ENCODE measurements around the gene BMERB1. TPM values are rescaled to one million over a fixed set of nuclear protein-coding genes. Genes with fewer than 3 reads are reported as not detected.
"Not testable (repeated sequence)": the region's sequence is repeated elsewhere in the genome, so short reads cannot be mapped to it uniquely, and the experiment has no call there.

BMERB1 gene
- polyA plus RNA-seq, 1 donor: 11.1 TPM

- Histone ChIP-seq H3K9me3 (ENCODE audit: control insufficient read depth, low read depth, low read length) (no peaks in the 10 kb centered on the region), H3K4me1 (ENCODE audit: control insufficient read depth, insufficient read depth, low read length) (no peaks in the 10 kb centered on the region), H3K36me3 (ENCODE audit: control insufficient read depth, insufficient read depth, low read length) (peaks cover 95% of the 10 kb centered on the region), H3K27me3 (ENCODE audit: control insufficient read depth, insufficient read depth, low read length) (no peaks in the 10 kb centered on the region), H3K27ac (ENCODE audit: low read length) (no peak overlapping the region), H3K4me3 (ENCODE audit: low read length) (no peak overlapping the region)
- no peak for DNase-seq
- WGBS (ENCODE audit: insufficient coverage, low lambda C conversion rate): no CpG with 5 or more reads among the region's 9 CpGs
Measured at GRCh38 chr16:15601212-15601879, 167.0 kb downstream of the BMERB1 start.

GRCh38 chr16:15602285-15603044 is 168.1 kb downstream of the BMERB1 start:
- Histone ChIP-seq H3K27me3 (ENCODE audit: control insufficient read depth, insufficient read depth, low read length) (no peaks in the 10 kb centered on the region), H3K4me3 (ENCODE audit: low read length) (no peak overlapping the region), H3K36me3 (ENCODE audit: control insufficient read depth, insufficient read depth, low read length) (peaks cover 96% of the 10 kb centered on the region), H3K27ac (ENCODE audit: low read length) (no peak overlapping the region), H3K4me1 (ENCODE audit: control insufficient read depth, insufficient read depth, low read length) (no peaks in the 10 kb centered on the region), H3K9me3 (ENCODE audit: control insufficient read depth, low read depth, low read length) (no peaks in the 10 kb centered on the region)
- WGBS (ENCODE audit: insufficient coverage, low lambda C conversion rate): 98% methylated on average over 18 of the region's 23 CpGs
- no peak for DNase-seq

DNA sequence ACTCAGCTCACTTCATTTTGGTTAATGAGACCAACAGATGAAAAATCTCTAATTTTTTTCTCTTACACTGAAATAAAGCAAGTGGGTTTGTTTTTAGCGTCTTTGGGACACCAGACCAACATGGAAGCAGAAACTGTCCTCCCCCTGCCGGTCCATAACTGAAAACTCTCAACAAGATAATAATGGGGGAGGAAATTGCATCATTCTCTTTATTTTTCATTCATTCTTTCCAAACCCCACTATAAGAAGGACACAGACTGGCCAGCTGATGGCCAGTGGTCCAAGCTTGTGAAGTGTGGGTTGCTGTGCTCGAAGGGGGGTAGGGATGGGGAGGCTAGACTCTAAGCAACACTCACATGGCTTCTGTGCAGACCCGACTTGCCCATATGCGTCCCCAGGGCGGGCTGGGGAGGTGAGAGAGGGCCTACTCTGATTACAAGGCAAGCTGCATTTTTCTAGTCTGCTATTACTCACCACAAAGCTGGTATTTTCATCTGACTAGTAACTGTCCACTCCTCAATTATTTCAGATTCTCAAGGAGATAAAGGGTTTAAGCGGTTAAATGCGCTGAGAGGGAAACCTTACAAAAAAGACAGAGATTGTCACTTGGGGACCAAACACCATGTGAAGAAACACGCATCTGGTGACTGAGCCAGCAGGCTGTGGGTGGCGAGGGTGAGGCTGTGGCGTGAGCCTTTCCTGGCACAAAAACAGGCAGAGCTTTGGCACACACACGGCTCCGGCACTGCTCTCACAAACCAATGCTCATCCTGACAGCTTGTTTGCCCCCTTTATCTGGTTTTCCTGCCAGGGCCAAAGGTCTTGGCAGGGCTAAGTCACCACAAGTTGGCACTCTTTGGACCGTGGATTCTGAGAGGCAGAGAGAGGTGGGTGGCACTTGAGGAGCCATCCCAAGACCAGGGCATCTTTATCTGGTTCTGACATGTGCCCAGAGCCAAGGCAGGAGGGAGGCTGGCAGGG is 170.4 kb downstream of the BMERB1 start:
- H3K4me1 ChIP-seq (ENCODE audit: control insufficient read depth, insufficient read depth, low read length): no peaks in the 10 kb centered on the region
- WGBS (ENCODE audit: insufficient coverage, low lambda C conversion rate): 89% methylated on average over 1 of the region's 14 CpGs
- DNase-seq: no peak
- no peaks in the 10 kb centered on the region for H3K27me3 ChIP-seq (ENCODE audit: control insufficient read depth, insufficient read depth, low read length)
- H3K4me3 ChIP-seq (ENCODE audit: low read length): no peak overlapping the region
- no peak overlapping the region for H3K27ac ChIP-seq (ENCODE audit: low read length)
- H3K36me3 ChIP-seq (ENCODE audit: control insufficient read depth, insufficient read depth, low read length): peaks cover 90% of the 10 kb centered on the region
- H3K9me3 ChIP-seq (ENCODE audit: control insufficient read depth, low read depth, low read length): no peaks in the 10 kb centered on the region

GRCh38 chr16:15605839-15606517 is 171.6 kb downstream of the BMERB1 start:
- Histone ChIP-seq H3K36me3 (ENCODE audit: control insufficient read depth, insufficient read depth, low read length) (peaks cover 89% of the 10 kb centered on the region), H3K27me3 (ENCODE audit: control insufficient read depth, insufficient read depth, low read length) (no peaks in the 10 kb centered on the region), H3K4me1 (ENCODE audit: control insufficient read depth, insufficient read depth, low read length) (no peaks in the 10 kb centered on the region), H3K4me3 (ENCODE audit: low read length) (no peak overlapping the region), H3K9me3 (ENCODE audit: control insufficient read depth, low read depth, low read length) (no peaks in the 10 kb centered on the region), H3K27ac (ENCODE audit: low read length) (no peak overlapping the region)
- no peak for DNase-seq
- WGBS (ENCODE audit: insufficient coverage, low lambda C conversion rate): 90% methylated on average over 4 of the region's 13 CpGs

- H3K36me3 ChIP-seq (ENCODE audit: control insufficient read depth, insufficient read depth, low read length): peaks cover 87% of the 10 kb centered on the region
Measured at GRCh38 chr16:15606518-15607220, 172.3 kb downstream of the BMERB1 start.

GRCh38 chr16:15607221-15607699 is 172.9 kb downstream of the BMERB1 start:
- H3K9me3 ChIP-seq (ENCODE audit: control insufficient read depth, low read depth, low read length); H3K4me1 ChIP-seq (ENCODE audit: control insufficient read depth, insufficient read depth, low read length); H3K4me3 ChIP-seq (ENCODE audit: low read length); DNase-seq; H3K27ac ChIP-seq (ENCODE audit: low read length); H3K27me3 ChIP-seq (ENCODE audit: control insufficient read depth, insufficient read depth, low read length): not testable (repeated sequence)
- WGBS (ENCODE audit: insufficient coverage, low lambda C conversion rate): no CpG with 5 or more reads among the region's 12 CpGs
- peaks cover 87% of the 10 kb centered on the region for H3K36me3 ChIP-seq (ENCODE audit: control insufficient read depth, insufficient read depth, low read length)

More at GRCh38 chr16:15606518-15607220, 172.3 kb downstream of the BMERB1 start:
- Histone ChIP-seq H3K27me3 (ENCODE audit: control insufficient read depth, insufficient read depth, low read length) (no peaks in the 10 kb centered on the region), H3K9me3 (ENCODE audit: control insufficient read depth, low read depth, low read length) (no peaks in the 10 kb centered on the region), H3K4me1 (ENCODE audit: control insufficient read depth, insufficient read depth, low read length) (no peaks in the 10 kb centered on the region), H3K27ac (ENCODE audit: low read length) (no peak overlapping the region), H3K4me3 (ENCODE audit: low read length) (no peak overlapping the region)
- 100% methylated on average over 1 of the region's 5 CpGs for WGBS (ENCODE audit: insufficient coverage, low lambda C conversion rate)
- DNase-seq: no peak

DNA sequence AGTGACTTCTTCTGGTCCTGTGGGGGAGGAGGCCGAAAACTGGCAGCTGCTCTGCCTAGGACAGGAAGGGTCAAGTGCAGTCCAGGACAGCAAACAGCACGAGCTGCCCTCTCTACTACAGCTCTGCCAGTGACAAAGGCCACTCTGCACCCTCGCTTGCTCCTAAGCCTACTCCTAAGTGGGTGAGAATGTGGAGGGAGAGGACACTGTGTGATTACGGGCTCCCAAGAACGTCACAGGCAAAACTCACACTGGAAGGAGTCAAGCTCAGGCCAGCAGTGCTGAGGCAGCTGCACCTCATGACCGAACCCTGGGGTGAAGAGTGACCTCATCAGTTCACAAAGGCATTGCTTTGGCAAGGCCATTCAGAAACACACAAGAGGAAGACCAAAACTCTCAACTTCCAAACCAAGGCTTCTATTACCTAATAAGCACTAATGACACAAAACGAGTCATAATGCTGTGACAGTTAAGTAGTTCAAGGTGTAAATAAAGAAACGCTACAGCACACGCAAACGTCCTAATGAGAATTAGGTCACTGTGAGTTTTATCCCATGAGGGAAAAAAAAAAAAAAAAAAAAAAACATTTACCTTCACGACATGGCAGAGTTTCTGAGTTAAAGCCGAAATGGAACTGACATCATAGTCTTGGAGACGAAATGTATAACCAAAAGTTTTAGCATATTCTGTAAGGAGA is 173.5 kb downstream of the BMERB1 start:
- peaks cover 87% of the 10 kb centered on the region for H3K36me3 ChIP-seq (ENCODE audit: control insufficient read depth, insufficient read depth, low read length)
- no peaks in the 10 kb centered on the region for H3K4me1 ChIP-seq (ENCODE audit: control insufficient read depth, insufficient read depth, low read length)
- no peak for DNase-seq
- 93% methylated on average over 3 of the region's 13 CpGs for WGBS (ENCODE audit: insufficient coverage, low lambda C conversion rate)
- no peak overlapping the region for H3K27ac ChIP-seq (ENCODE audit: low read length)
- H3K4me3 ChIP-seq (ENCODE audit: low read length): no peak overlapping the region
- no peaks in the 10 kb centered on the region for H3K27me3 ChIP-seq (ENCODE audit: control insufficient read depth, insufficient read depth, low read length)
- H3K9me3 ChIP-seq (ENCODE audit: control insufficient read depth, low read depth, low read length): no peaks in the 10 kb centered on the region

- H3K4me3 ChIP-seq (ENCODE audit: low read length): no peak overlapping the region
- DNase-seq: peak in 1 of 2 donors; percentile 20
- no peaks in the 10 kb centered on the region for H3K27me3 ChIP-seq (ENCODE audit: control insufficient read depth, insufficient read depth, low read length)
- H3K27ac ChIP-seq (ENCODE audit: low read length): no peak overlapping the region
- 71% methylated on average over 6 of the region's 19 CpGs for WGBS (ENCODE audit: insufficient coverage, low lambda C conversion rate)
- H3K36me3 ChIP-seq (ENCODE audit: control insufficient read depth, insufficient read depth, low read length): peaks cover 82% of the 10 kb centered on the region
- H3K9me3 ChIP-seq (ENCODE audit: control insufficient read depth, low read depth, low read length): no peaks in the 10 kb centered on the region
- no peaks in the 10 kb centered on the region for H3K4me1 ChIP-seq (ENCODE audit: control insufficient read depth, insufficient read depth, low read length)
Measured at GRCh38 chr16:15608398-15609285, 174.3 kb downstream of the BMERB1 start.
